Measurements from ENCODE around the gene LCN15.

DNA sequence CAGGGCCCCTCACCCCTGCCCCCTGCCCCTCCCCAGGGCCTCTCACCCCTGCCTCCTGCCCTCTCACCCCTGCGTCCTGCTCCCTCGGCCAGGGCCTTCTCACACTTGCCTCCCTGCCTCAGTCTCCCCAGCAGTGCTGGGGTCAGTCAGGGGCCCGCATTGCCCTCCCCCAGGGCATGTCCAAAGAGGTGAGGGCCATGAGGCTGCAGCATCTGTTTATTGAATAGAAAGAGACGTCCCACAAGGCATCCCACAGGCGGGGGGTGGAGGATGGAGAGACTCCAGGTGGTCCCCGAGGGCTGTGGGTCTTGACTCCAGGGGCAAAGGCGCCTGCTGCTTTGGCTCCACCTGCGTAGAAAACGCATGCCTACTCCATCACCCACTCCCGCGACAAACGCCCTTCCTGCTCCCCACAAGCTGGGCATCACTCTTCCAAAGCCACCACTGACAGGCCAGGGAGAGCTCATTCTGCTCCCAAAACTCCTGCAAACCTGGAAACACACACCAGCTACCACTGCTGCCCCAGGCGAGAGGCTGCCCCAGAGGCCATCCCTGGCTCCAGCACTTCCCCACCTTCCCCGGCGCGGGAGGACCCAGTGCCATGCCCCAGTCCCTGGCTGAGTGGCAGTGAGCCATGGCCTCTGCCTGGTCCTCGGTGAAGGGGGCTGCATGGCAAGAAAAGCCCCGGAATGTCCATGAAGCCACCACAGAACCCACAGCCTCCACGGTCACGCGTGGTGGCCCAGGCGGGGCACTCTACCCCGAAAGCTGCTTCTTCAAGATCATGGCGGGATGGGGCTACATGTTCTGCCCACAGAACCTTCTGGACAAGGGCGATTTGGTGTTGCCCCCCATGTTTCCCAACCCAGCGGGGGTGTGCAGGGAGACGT lies 4.6 kb downstream of the LCN15 start:
- TF ChIP-seq, protein P1, sequence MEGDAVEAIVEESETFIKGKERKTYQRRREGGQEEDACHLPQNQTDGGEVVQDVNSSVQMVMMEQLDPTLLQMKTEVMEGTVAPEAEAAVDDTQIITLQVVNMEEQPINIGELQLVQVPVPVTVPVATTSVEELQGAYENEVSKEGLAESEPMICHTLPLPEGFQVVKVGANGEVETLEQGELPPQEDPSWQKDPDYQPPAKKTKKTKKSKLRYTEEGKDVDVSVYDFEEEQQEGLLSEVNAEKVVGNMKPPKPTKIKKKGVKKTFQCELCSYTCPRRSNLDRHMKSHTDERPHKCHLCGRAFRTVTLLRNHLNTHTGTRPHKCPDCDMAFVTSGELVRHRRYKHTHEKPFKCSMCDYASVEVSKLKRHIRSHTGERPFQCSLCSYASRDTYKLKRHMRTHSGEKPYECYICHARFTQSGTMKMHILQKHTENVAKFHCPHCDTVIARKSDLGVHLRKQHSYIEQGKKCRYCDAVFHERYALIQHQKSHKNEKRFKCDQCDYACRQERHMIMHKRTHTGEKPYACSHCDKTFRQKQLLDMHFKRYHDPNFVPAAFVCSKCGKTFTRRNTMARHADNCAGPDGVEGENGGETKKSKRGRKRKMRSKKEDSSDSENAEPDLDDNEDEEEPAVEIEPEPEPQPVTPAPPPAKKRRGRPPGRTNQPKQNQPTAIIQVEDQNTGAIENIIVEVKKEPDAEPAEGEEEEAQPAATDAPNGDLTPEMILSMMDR (IDR thresholded peaks at IDR 0.05), result no peak
- no peak for TF ChIP-seq POLR2A (IDR thresholded peaks at IDR 0.05)

Data from ovary (tissue), 3 donors.